Fibroblast of upper back skin (primary cell): ENCODE results near the gene VPREB1.
"Not testable (repeated sequence)": the region's sequence is repeated elsewhere in the genome, so short reads cannot be mapped to it uniquely, and the experiment has no call there.

ENCODE experiments used
- DNase-seq: peaks from one replicate; pipeline ENCODE4 v3.0.0-alpha.2; 2013

Gene VPREB1

DNA sequence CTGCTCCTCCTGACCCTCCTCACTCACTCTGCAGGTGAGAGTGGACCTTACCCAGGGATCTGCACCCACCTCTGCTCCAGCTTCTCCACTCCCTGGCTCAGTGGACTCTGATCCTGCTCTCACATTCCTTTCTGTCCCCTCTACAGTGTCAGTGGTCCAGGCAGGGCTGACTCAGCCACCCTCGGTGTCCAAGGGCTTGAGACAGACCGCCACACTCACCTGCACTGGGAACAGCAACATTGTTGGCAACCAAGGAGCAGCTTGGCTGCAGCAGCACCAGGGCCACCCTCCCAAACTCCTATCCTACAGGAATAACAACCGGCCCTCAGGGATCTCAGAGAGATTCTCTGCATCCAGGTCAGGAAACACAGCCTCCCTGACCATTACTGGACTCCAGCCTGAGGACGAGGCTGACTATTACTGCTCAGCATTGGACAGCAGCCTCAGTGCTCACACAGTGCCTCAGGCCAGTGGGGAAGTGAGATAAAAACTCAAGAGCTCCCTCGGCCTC lies 29.7 kb upstream of the VPREB1 start:
- no peak for DNase-seq

DNA sequence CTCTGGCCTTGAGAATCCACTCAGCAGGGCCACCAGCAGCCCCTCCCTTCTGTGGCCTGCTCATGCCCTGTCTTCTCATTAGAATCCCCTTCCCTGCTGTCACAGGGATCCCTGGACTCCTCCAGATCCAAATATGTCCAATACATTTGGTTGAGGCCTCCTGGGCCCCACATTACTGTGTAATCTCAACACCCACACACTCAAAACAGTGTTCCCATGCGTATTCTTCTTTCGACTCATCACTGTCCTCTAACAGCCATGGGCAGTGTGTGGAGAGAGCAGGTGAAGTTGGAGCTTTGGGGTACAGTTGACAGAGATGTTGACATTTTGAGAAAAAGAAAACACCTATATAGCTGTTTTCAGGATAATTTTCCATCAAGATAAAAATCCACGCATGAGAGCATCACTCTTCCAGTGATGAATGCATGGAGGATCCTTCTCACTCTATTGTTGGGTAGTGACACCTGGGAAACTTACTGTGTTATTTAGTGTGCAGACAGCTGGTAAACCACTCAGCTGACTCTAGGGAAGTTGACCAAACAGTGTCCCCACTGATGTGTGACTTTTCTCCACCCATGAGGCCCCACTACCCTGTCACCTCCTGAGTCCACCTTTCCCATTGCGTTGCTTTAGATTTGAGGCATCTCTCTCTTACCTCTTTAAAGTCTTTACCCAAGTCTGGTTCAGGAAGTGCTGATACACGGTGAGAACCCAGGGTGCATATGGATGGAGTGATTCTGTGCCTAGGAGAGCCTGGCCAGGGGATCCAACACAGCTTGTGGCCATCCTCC lies 28.7 kb upstream of the VPREB1 start:
- DNase-seq, result no peak

DNA sequence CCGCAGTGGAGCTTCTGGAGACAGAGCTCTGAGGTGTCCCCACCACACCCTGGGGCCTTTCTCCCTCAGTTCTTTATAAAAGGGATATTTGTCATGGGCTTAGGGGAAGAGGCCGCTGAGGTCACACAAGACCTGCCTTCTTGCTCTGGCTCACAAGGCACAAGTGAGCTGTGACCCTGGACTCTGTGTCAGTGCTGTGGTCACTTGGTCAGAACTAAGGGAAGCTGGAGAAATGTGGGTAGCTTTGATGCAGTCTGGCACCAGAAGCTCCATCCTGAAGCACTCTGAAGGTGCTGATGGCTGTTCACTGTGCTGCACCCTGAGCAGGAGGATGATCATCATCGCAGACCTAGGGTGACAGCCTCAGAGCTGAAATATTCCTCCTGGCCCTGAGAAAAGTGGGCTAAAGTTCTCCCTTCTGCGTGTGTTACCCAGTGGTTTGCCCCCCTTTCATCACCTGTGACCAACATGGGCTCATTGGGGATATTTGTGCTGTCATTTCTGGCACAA lies 28.1 kb upstream of the VPREB1 start:
- DNase-seq, result no peak

- DNase-seq, result no peak
These were observed 26.3 kb upstream of the VPREB1 start for GRCh38 chr22:22218302-22218701.

DNA sequence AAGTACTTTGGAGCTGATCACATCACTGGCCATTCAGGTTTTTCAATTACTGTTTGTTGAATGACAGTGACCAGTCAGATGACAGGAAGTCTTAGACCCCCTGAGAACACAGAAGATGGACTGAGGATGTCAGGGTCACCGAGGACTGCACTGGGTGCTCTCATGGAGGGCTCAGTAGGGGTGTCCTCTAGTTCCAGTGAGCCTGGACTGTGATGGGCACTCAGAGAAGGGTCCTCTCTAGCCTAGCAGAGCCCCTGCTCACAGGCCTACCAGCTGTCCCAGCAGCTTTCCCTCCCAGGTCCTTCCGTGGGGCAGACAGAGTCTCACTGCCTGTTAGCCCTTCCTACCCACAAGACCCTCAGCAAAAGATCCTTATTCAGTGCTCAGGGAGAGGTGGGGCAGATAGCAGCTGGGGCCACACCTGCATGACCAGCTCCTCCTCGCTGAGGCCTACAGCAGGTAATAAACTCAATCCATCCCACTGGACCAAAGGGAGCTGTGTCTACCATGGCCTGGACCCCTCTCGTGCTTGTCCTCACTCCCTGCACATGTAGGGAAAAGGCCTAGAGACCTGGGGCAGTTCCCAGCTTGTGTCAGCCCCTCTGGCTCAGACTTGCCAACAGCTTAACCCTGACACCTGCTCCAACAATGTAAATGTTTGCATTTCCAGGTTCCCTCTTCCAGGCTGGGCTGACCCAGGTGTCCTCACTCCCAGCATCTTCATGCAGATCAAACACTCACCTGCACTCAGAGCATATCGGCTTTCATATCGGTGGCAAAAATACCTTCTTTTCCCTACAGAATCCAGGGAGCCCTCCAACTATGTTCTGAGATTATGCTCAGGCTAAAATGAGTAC lies 25.2 kb upstream of the VPREB1 start:
- no peak for DNase-seq

DNA sequence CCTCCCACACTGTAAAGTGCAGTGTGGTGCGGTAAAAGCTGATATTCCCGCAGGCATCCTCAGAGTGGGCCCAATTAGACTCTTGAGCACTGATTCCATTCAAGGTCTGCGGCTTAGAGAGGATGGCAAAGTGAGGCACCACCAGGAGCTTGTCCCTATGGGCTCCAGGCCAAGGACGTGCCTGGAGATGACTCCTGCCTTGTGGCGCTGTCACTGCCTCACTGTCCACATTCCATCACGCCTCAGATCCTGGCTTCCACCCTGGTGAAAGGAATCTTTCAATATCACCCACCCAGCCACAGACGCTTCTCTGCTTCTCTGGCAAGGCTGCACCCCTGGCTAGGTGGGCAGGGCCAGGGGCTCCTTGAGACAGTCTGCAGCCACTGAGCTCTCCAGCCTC lies 23.5 kb upstream of the VPREB1 start:
- not testable (repeated sequence) for DNase-seq

- no peak for DNase-seq
These were observed 18.0 kb upstream of the VPREB1 start for GRCh38 chr22:22226448-22227187.

GRCh38 chr22:22228421-22228820 lies 16.2 kb upstream of the VPREB1 start:
- no peak for DNase-seq

GRCh38 chr22:22228921-22229320 lies 15.7 kb upstream of the VPREB1 start:
- no peak for DNase-seq

- DNase-seq, result no peak
These were observed 14.7 kb upstream of the VPREB1 start for GRCh38 chr22:22229683-22230420.

- DNase-seq, result no peak
These were observed 14.1 kb upstream of the VPREB1 start for GRCh38 chr22:22230438-22230837.

GRCh38 chr22:22233081-22233480 lies 11.5 kb upstream of the VPREB1 start:
- no peak for DNase-seq

GRCh38 chr22:22235558-22235957 lies 9.0 kb upstream of the VPREB1 start:
- DNase-seq, result no peak

DNA sequence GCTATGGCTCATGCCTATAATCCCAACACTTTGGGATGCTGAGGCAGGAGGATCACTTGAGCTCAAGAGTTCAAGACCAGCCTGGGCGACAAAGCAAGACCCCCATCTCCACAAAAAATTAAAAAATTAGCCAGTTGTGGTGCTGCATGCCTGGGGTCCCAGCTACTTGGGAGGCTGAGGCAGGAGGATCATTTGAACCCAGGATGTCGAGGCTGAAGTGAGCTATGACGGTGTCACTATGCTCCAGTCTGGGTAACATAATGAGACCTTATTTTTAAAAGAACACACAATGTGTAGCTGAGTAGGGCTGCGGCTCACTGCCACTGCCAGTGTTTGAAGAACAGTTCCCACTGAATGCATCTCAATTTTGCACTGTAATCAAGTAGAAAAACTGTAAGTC lies 7.1 kb upstream of the VPREB1 start:
- DNase-seq, result no peak

DNA sequence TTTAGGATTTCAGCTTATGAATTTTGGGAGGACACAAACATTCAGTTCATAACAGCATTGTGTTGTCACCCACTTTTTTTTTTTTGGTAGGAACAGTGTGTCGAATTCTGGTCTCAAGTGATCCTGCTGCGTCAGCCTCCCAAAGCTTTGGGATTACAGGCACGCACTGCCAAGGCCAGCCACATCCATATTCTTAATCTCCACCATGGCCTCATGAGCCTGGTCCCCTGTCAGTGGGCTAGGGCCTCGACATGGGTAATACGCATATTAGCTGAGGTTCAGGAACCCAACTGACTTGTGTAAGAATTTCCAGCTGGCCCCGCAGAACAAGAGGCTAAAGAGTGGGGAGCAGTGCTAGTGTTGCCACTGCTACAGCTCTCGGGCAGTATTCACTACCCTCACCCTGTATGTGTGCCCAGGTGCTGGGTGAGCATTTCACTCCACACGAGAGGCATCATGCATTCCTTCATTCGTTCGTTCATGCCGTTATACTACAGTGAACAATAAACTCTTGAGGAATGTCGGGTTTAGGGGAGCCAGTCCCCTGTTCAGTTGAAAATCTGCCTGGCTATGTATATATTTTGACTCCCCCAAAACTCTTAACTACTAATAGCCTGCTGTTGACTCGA lies 5.2 kb upstream of the VPREB1 start:
- DNase-seq, result no peak

DNA sequence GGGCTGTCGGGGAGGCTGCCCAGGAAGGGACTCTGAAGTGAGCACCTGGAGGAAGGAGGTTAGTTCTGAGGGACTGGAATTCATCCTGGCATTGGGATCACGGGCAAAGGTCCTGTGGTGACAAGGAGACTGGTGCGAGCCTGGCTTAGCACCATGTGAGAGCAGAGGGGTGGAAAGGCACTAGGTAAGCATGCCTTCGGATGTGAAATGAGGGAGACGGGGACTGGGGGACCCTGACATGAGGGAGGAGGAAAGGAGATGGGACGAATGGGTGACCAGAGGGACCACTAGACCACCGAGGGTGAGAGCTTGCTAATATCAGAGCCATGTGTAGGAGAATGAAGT lies 3.1 kb upstream of the VPREB1 start:
- DNase-seq, result no peak

GRCh38 chr22:22242488-22242887 lies 2.1 kb upstream of the VPREB1 start:
- DNase-seq, result no peak

DNA sequence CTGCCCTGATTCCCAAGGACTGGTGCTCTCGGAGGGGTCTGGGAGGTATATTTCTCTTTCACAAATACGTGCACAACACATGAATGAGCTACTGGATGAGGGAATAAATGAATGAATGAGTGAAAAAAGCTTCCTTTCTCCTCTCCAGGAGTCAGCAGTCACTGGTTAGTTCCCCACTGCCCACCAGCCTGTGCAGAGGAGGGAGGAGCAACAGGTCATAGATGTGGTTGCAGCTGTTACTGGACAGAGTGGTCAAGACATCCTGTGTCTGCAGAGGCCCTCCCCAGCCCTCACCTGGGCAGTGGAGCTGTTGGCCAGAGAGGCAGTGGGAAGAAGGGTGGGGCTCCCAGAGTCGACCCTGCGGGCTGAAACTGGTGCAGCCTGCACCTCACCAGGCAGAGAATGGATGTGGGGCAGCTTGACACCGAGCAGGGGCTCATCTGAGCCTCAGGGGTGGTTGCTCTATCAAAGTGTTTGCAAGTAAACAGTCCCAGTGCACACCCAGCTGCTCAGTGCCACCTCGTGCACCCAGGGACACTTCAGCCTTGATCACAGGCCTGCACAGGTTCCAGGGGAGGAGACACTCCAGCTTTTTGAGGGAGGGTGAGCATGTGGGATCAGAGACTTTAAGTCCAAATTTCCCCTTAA lies 1.4 kb upstream of the VPREB1 start:
- DNase-seq, result no peak

- no peak for DNase-seq
These were observed 797 bp downstream of the VPREB1 start for GRCh38 chr22:22245256-22245909.

- DNase-seq, result no peak
These were observed 1.4 kb downstream of the VPREB1 start for GRCh38 chr22:22245935-22246525.
